ENCODE measurements around the gene SLC25A42. TPM values are rescaled to one million over a fixed set of nuclear protein-coding genes. Genes with fewer than 3 reads are reported as not detected.

The SLC25A42 gene, protein sequence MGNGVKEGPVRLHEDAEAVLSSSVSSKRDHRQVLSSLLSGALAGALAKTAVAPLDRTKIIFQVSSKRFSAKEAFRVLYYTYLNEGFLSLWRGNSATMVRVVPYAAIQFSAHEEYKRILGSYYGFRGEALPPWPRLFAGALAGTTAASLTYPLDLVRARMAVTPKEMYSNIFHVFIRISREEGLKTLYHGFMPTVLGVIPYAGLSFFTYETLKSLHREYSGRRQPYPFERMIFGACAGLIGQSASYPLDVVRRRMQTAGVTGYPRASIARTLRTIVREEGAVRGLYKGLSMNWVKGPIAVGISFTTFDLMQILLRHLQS
- total RNA-seq, result 10 to 100 TPM; 23.6 to 25.9 TPM

GRCh38 chr19:19063183-19064097 is at the start of gene SLC25A42:
Gene SLC25A42 (plus strand): TSS chr19:19063994. CDS start chr19:19096125, 32,131 bp downstream.

GRCh38 chr19:19033426-19034203 is 30.2 kb upstream of the SLC25A42 start, which contains the start of the genes ARMC6 and SUGP2:
Gene ARMC6 (plus strand): TSS chr19:19033603. CDS start chr19:19034210, 607 bp downstream.
Gene SUGP2 (minus strand): TSS chr19:19033517. CDS start chr19:19031071, 2,446 bp downstream.

DNA sequence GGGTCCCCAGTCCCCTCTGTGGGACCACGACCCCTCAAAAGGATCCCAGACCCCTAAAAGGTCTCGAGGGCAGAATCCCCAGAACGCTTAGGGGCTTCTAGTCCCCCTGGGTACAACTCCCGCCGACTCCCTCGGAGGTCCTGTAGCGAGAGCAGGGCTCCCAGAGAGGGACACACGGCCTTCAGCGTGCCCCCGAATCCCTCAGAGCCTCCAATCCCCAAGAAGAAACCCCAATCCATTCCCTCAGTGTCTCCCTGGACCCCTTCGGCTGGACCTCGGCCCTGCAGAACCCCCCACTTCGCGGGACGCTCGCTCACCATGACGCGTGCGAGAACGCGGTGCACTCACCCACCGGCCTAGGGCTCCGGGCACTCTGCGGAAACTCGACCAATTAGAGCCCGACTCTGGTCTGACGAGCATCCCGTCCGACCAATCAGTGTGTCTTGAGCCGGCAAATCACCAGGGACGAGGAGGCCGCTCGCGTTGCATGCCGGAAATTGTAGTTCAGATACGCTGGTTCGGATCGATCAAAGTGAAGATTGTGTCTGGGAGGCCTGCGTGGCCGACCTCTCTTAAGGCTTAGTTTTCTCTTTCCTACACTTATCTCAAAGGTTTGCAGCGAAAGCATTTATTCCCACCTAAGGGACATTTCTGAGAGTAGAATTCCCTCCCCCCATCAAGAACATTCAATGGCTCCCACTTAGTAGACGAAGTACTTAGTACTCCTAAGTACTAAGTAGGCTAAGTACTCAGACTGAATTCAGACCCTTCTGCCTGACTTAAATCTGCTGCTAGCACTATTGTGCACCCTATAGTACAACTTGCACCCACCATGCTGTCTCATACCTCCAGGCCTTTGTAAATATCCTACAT is 74.6 kb downstream of the SLC25A42 start, which contains the start of gene TMEM161A:
Gene TMEM161A, minus strand, starts transcription at position 370 of the 873 bp plus-strand sequence. Its CDS starts 50 bp downstream, at position 320.

Other genes with a start within 250 kb of the SLC25A42 start
- gene UPF1, start 232.0 kb upstream of the SLC25A42 start, total RNA-seq, result 10 to 100 TPM; 76.8 to 82.2 TPM
- gene CERS1, start 167.8 kb upstream of the SLC25A42 start, total RNA-seq, result not detected
- 100 to 1,000 TPM; 256 to 260 TPM for gene COPE, start 144.6 kb upstream of the SLC25A42 start, total RNA-seq
- 10 to 100 TPM; 40.9 to 42.9 TPM for gene DDX49, start 144.3 kb upstream of the SLC25A42 start, total RNA-seq
- gene HOMER3, start 122.8 kb upstream of the SLC25A42 start, total RNA-seq, result not detected
- gene SUGP2, start 30.5 kb upstream of the SLC25A42 start, total RNA-seq, result 100 to 1,000 TPM; 124 to 134 TPM
- gene ARMC6, start 30.4 kb upstream of the SLC25A42 start, total RNA-seq, result 10 to 100 TPM; 30.0 to 33.5 TPM
- gene TMEM161A, start 74.5 kb downstream of the SLC25A42 start, total RNA-seq, result 10 to 100 TPM; 21.2 to 21.6 TPM
- 1 to 10 TPM; 2.7 to 4.5 TPM for gene MEF2B, start 106.3 kb downstream of the SLC25A42 start, total RNA-seq
- gene BORCS8, start 128.2 kb downstream of the SLC25A42 start, total RNA-seq, result 10 to 100 TPM; 34.5 to 35.0 TPM
- gene RFXANK, start 128.3 kb downstream of the SLC25A42 start, total RNA-seq, result 10 to 100 TPM; 92.8 to 96.1 TPM
- gene NR2C2AP, start 139.4 kb downstream of the SLC25A42 start, total RNA-seq, result 10 to 100 TPM; 25.5 to 25.6 TPM
- gene NCAN, start 148.0 kb downstream of the SLC25A42 start, total RNA-seq, result not detected
- gene TM6SF2, start 209.3 kb downstream of the SLC25A42 start, total RNA-seq, result not detected

Measured in activated naive CD4-positive, alpha-beta T cell treated with anti-CD3 and anti-CD28 coated beads, Interleukin-2, amount 10 ng/mL, durations not matched to agents 5 hours and 36 hours (primary cell).